AG09319 (cell line): Measurements from ENCODE around the gene CCDC61.
A peak's percentile ranks its signal among the peaks of the same experiment; 100 is the strongest.

Experiments
- DNase-seq: peaks from one replicate; pipeline ENCODE4 v3.0.0-alpha.2; 2010; ENCODE audit warnings: low read depth; ENCODE audit errors: extremely low read depth
- CTCF ChIP-seq: IDR thresholded peaks from 2 replicates; pipeline ENCODE4 v1.5.1; 2011; ENCODE audit warnings: low read depth, mild to moderate bottlenecking, inconsistent platforms, low read length, moderate library complexity

CCDC61 gene

GRCh38 chr19:46009530-46010510 lies 14.6 kb downstream of the CCDC61 start:
- TF ChIP-seq CTCF, result peak; percentile 82
- no peak for DNase-seq

- TF ChIP-seq CTCF, result no peak
- DNase-seq, result no peak
Observed at GRCh38 chr19:46014534-46014933, 19.3 kb downstream of the CCDC61 start.

GRCh38 chr19:46014941-46015686 lies 19.8 kb downstream of the CCDC61 start:
- TF ChIP-seq CTCF, result no peak
- no peak for DNase-seq

GRCh38 chr19:46015687-46016425 lies 20.6 kb downstream of the CCDC61 start:
- TF ChIP-seq CTCF, result no peak
- DNase-seq, result no peak

GRCh38 chr19:46016426-46017094 lies 21.3 kb downstream of the CCDC61 start:
- DNase-seq, result peak; percentile 31
- peak; percentile 82 for TF ChIP-seq CTCF

- no peak for TF ChIP-seq CTCF
- no peak for DNase-seq
Observed at GRCh38 chr19:46017095-46017429, 21.8 kb downstream of the CCDC61 start.
